Hematopoietic multipotent progenitor cell treated with erythropoietin and hydrocortisone succinate and interleukin-3 and kit ligand, for 6 days (in vitro differentiated cells): Measurements from ENCODE around the gene SH3BP5L.
A peak's percentile ranks its signal among the peaks of the same experiment; 100 is the strongest.
"Not testable (repeated sequence)": the region's sequence is repeated elsewhere in the genome, so short reads cannot be mapped to it uniquely, and the experiment has no call there.

Source experiments
- DNase-seq: peaks from one replicate; pipeline ENCODE4 v3.0.0-alpha.2; 2015

Gene SH3BP5L

DNA sequence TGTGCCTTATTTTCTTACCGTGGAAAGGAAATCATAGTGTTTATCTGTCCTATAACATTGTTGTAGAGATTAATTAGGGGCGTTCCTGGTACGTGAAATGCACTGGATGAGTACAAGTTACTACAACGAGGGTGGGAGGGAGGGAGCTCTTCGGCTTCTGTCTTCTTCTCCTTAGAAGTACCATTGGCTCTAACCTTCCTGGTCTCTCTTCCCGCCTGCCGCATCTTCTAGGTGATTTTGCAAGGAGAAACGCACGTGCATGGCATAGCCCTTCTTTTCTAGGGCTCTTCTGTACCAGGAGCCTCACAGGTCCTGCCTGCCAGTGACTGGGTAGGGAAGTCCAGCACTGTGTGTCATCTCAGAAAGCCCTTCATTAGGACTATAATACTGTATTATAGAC is 16.8 kb downstream of the SH3BP5L start:
- no peak for DNase-seq

DNA sequence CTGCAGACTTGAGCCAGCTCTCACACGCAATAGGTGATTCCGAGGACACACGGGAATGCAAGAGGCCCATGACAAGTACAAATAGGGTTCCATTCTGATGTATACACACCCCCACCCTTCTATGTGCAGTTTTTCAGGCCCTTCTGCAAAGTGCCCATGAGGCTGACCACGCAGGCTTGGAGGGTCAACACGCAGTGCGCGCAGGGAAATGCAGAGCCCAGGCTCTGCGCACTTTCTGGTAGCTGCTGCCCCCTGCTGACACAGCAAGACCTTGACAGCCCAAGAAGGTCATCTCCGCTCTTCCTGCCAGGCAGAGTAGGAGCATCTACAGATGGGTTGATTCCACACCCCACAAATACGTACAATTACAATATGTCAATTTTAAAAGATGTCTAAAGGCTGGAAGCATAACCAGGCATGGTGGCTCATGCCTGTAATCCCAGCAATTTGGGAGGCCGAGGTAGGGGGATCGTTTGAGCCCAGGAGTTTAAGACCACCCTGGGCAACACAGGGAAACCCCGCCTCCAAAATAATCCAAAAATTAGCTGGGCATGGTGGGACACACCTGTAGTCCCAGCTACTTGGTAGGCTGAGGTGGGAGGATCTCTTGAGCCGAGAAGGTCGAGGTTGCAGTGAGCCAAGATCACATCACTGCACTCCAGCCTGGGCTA is 18.5 kb downstream of the SH3BP5L start:
- DNase-seq = peak; percentile 84

GRCh38 chr1:248805876-248806275 is 19.8 kb downstream of the SH3BP5L start:
- DNase-seq = peak; percentile 73

DNA sequence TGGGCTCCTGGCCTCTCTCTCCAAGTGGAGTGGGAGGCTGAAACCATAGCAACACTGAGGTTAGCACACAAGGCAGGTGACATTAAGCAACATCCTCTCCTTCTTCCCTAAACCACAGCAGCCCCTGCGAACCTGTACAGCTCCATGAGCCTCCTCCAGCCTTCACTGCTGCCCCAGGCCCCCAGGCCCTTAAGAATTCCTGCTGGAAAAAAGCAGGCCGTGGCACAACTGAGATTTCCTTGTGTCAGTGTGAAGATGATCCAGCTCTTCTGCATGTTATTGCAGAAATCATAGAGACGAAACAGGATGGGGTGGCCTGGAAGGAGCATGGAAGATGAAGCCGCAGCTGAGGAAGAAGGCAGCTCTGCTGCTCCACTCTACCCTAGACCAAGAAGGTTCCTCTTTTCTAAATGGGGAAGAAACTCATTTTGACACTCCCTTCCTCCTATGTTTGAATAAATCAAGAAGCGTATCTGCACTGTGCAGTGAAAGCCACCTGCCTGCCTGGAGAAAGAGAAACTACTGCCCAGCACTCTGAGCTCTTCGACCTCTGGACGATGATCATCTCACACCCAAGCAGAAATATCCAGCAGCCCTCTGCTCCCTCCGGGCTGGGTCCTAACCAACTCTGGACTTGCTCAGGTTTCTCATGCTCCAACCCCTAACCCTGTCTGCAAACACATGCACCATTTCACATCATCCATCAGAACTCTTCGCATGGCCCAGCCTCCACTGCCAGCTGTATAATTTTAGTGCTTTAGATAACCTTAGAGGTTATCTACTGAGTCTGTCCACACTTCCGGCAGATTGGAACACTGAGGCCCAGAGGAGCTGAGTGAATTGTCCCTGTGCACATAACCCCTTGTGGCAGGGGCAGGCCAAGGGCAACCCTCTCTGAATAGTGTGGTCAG is 20.7 kb downstream of the SH3BP5L start:
- peak; percentile 79 for DNase-seq

DNA sequence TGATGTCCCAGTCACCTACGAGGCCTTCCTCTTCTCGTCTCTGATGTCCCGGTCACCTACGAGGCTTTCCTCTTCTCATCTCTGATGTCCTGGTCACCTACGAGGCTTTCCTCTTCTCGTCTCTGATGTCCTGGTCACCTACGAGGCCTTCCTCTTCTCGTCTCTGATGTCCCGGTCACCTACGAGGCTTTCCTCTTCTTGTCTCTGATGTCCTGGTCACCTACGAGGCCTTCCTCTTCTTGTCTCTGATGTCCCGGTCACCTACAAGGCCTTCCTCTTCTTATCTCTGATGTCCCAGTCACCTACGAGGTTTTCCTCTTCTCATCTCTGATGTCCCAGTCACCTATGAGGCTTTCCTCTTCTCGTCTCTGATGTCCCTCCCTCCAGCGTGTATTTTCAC is 22.2 kb downstream of the SH3BP5L start:
- DNase-seq = not testable (repeated sequence)

GRCh38 chr1:248802454-248802853 is 23.3 kb downstream of the SH3BP5L start:
- DNase-seq = no peak

GRCh38 chr1:248800459-248800858 is 25.3 kb downstream of the SH3BP5L start:
- no peak for DNase-seq

- no peak for DNase-seq
Observed at GRCh38 chr1:248798791-248799190, 26.9 kb downstream of the SH3BP5L start.

DNA sequence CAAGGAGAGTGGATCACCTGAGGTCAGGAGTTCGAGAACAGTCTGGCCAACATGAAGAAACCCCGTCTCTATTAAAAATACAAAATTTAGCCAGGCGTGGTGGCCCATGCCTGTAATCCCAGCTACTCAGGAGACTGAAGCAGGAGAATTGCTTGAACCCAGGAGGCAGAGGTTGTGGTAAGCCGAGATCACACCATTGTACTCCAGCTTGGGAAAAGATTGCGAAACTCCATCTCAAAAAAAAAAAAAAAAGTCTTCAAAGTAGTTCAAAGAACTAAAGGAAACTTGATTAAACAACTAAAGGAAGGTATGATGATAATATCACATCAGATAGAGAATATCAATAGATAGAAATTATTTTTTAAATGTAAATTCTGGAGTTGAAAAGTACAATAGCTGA is 31.1 kb downstream of the SH3BP5L start:
- DNase-seq = not testable (repeated sequence)

DNA sequence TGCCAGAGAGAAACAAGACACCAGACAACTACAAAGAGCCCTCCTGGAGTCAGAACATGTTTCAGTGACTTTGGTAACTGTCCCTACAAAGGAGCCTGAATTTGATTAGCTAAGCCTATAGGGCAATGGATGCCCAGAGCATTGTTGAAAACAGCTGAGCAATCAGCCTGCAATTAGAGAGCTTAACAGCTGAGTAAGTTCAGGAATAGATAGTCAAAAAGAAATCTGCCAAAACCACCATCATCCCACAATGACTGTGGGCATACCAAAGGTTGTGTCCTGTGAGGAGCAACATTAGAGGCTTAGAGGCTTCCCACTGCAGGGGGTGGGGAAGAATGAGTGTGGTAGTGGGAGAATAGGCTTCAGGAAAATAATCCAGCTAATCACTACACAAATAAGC is 32.1 kb downstream of the SH3BP5L start:
- DNase-seq = no peak

- DNase-seq = no peak
Observed at GRCh38 chr1:248792342-248792741, 33.4 kb downstream of the SH3BP5L start.

GRCh38 chr1:248791010-248791409 is 34.7 kb downstream of the SH3BP5L start:
- no peak for DNase-seq

DNA sequence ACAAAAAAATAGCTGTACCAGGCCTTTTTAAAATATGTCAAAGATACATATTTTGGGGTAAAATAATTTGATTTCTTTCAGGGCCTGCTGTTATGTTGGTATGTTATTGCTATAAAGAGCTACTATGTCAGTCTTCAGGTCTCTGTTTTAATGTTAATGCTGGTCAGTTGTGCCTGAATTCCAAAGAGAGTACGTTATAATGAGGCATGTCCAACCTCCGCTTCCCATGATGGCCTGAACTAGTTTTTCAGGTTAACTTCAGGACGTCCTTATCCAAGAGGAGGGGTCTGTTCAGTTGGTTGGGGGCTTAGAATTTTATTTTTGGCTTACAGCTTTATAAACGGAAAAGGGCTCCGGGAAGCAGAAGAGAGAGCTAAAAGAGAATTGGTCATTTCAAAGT is 35.3 kb downstream of the SH3BP5L start:
- DNase-seq = no peak

GRCh38 chr1:248789337-248789736 is 36.4 kb downstream of the SH3BP5L start:
- not testable (repeated sequence) for DNase-seq

DNA sequence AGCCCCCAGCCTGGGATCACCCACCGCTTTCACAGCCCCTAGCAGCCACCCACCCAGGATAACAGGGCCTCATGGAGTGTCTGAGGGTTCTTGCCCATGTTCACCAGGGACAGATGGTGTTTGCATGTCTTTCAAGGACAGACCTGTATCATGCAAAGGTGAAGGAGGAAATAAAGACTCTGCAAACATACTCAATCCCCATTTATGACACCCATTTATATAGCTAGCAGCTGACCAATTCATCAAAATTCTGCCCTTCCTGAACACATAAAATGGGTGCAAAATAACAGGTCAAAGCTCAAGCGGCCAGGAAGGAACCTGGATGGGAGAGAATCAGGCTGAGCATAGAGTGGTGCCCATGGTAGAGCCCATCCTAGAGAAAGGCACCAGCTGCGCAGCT is 37.4 kb downstream of the SH3BP5L start:
- no peak for DNase-seq

DNA sequence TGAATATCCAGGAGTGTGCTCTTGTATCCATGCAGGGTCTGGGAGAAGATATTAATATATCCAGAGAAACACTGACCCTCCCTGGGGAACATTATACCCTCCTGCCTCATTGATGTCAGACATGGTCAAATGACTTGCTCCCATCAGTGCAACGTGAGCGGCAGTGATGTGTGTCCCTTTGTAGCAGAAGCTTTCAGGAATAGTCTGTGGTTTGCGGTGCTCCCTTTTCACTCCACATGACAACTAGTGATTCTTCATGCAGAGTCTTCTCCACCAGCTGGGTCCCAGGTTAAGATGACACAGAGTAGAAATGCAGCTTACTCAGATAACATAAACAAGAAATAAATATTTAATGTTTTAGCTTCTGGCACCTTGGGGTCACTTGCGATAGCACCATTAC is 38.3 kb downstream of the SH3BP5L start:
- no peak for DNase-seq

GRCh38 chr1:248786156-248786555 is 39.6 kb downstream of the SH3BP5L start:
- DNase-seq = peak; percentile 15

DNA sequence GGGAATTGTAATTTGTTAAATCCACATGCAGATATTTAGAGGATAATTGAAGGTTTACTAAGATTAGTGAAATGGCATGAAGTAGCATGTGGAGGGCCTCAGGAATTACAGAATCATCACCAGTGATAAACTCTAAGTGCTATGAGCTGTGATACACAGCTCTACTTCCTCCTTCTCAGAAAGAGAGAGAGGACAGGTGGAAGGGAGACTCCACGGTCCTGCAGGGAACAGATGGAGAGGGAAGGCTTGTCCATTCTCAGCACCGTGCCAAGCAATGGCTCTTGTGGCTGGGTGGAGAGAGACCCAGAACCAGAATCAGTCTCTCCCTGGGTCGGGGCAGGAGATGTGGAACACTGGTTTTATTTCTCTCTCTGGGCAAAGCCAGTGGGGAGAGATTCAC is 42.3 kb downstream of the SH3BP5L start:
- DNase-seq = no peak

GRCh38 chr1:248782416-248783141 is 43.1 kb downstream of the SH3BP5L start:
- no peak for DNase-seq

DNA sequence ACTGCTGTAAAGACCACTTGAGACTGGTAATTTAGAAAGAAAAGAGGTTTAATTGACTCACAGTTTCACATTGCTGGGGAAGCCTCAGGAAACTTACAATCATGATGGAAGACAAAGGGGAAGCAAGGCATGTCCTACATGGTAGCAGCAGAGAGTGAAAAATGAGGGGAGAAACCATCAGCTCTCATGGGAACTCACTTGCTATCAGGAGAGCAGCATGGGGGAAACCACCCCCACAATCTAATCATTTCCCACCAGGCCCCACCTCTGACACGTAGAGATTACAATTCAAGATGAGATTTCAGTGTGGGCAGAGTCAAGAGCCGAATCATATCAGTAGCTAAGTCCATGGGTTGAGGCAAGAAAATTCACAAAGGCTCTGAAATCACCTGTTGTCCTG is 46.4 kb downstream of the SH3BP5L start:
- peak; percentile 26 for DNase-seq

DNA sequence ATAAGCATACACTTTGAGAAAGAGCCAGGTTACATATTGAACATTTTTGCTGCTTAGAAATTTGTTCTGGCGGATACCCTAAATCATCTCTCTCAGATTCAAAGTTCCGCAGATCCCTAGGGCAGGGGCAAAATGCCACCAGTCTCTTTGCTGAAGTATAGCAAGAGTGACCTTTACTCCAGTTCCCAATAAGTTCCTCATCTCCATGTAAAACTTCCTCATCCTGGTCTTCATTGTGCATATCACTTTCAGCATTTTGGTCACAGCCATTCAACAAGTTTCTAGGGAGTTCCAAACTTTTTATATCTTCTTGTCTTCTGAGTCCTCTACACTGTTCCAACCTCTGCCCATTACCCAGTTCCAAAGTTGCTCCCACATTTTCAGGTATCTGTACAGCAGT is 46.8 kb downstream of the SH3BP5L start:
- DNase-seq = no peak

GRCh38 chr1:248776991-248777390 is 48.7 kb downstream of the SH3BP5L start:
- DNase-seq = no peak

- no peak for DNase-seq
Observed at GRCh38 chr1:248775441-248775840, 50.3 kb downstream of the SH3BP5L start.
